T follicular helper cell (primary cell): ENCODE results near the gene KRTAP6-1.

ENCODE experiments used
- DNase-seq: peaks from one replicate; pipeline ENCODE4 v3.0.0-alpha.2; 2020; ENCODE audit warnings: low read depth

Gene KRTAP6-1

GRCh38 chr21:30577766-30578165 lies 36.0 kb downstream of the KRTAP6-1 start:
- DNase-seq: no peak

- no peak for DNase-seq
Observed at GRCh38 chr21:30567617-30568016, 46.1 kb downstream of the KRTAP6-1 start.

- DNase-seq: no peak
Observed at GRCh38 chr21:30563630-30564029, 50.1 kb downstream of the KRTAP6-1 start.
